Measurements from ENCODE around the gene COP1.

DNA sequence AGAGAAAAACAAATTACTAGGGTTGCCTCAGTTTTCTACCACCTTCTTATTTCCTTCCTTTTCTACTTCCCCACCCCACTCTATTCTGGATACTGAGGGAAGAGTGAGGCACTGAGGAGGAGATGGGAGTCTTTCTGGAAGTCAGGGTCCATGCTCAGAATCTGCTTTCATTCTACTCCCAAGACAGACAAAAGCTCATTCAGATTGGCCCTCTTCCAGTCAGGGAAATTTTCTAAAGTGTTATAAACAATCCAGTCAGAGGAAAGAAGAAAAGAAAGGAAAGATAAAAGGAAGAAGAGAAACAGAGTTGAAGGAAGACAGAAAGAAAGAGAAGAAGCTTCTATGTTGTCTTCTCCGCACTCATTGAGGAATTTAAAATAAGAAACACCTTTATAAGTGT lies 228.6 kb downstream of the COP1 start:
- TF ChIP-seq, protein P1, sequence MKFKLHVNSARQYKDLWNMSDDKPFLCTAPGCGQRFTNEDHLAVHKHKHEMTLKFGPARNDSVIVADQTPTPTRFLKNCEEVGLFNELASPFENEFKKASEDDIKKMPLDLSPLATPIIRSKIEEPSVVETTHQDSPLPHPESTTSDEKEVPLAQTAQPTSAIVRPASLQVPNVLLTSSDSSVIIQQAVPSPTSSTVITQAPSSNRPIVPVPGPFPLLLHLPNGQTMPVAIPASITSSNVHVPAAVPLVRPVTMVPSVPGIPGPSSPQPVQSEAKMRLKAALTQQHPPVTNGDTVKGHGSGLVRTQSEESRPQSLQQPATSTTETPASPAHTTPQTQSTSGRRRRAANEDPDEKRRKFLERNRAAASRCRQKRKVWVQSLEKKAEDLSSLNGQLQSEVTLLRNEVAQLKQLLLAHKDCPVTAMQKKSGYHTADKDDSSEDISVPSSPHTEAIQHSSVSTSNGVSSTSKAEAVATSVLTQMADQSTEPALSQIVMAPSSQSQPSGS (IDR thresholded peaks at IDR 0.05; ENCODE audit: low read length) = no peak
- TF ChIP-seq, protein P2, sequence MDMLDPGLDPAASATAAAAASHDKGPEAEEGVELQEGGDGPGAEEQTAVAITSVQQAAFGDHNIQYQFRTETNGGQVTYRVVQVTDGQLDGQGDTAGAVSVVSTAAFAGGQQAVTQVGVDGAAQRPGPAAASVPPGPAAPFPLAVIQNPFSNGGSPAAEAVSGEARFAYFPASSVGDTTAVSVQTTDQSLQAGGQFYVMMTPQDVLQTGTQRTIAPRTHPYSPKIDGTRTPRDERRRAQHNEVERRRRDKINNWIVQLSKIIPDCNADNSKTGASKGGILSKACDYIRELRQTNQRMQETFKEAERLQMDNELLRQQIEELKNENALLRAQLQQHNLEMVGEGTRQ (IDR thresholded peaks at IDR 0.05; ENCODE audit: low read length) = no peak
- TF ChIP-seq POLR2A (IDR thresholded peaks at IDR 0.05; ENCODE audit: control extremely low read depth in 1 of 2, low read depth in 2 of 2, low read length in 2 of 2) (no peak), RAD21 (IDR thresholded peaks at IDR 0.05 in 1 of 2, conservative IDR thresholded peaks at IDR 0.05 in 1 of 2; ENCODE audit: low read depth in 2 of 2, low read length in 2 of 2) (no peak), EZH2 (IDR thresholded peaks at IDR 0.05; ENCODE audit: low read depth, low read length, severe bottlenecking) (no peak), NRF1 (IDR thresholded peaks at IDR 0.05; ENCODE audit: low read depth, low read length) (no peak), EP300 (IDR thresholded peaks at IDR 0.05; ENCODE audit: borderline replicate concordance in 1 of 2, low read depth in 2 of 2, low read length in 2 of 2) (no peak), GABPA (IDR thresholded peaks at IDR 0.05; ENCODE audit: borderline replicate concordance, insufficient read depth, low read length) (no peak), NANOG (IDR thresholded peaks at IDR 0.05; ENCODE audit: insufficient read depth, low read depth, low read length, poor library complexity, severe bottlenecking) (no peak), CEBPB (IDR thresholded peaks at IDR 0.05; ENCODE audit: low read depth, low read length) (no peak), KDM1A (IDR thresholded peaks at IDR 0.05; ENCODE audit: borderline replicate concordance, low read length) (no peak), TAF1 (IDR thresholded peaks at IDR 0.05; ENCODE audit: low read depth, low read length) (no peak), YY1 (IDR thresholded peaks at IDR 0.05; ENCODE audit: low read depth, low read length) (no peak)
